HG03159 (cell line): ENCODE results near the gene OGFRL1.

Experiments
- ATAC-seq: cut with Tn5 transposase; IDR thresholded peaks from one replicate; pipeline ENCODE4 v1.9.1; 2021; ENCODE audit warnings: mild to moderate bottlenecking, moderate library complexity; ENCODE audit not compliant: unreplicated experiment

Gene OGFRL1

GRCh38 chr6:71284785-71285184, 3.8 kb upstream of the OGFRL1 start:
- ATAC-seq, result no peak

DNA sequence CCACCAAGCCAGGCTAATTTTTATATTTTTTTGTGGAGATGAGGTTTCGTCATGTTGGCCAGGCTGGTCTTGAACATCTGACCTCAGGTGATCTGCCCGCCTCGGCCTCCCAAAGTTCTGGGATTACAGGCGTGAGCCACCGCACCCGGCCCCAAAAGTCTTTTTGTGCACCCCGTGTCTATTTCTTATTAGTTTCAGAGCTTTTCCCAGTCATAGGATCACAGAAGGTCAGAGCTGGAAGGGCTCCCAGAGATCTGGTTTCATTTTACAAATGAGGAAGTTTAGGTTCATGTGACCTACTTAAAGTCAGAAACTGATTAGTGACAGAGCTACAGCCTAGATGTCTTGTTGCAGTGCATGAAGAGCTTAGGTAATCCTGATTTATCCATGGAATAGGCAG, 1.6 kb upstream of the OGFRL1 start:
- ATAC-seq, result no peak

GRCh38 chr6:71287926-71288227, 734 bp upstream of the OGFRL1 start:
- no peak for ATAC-seq

DNA sequence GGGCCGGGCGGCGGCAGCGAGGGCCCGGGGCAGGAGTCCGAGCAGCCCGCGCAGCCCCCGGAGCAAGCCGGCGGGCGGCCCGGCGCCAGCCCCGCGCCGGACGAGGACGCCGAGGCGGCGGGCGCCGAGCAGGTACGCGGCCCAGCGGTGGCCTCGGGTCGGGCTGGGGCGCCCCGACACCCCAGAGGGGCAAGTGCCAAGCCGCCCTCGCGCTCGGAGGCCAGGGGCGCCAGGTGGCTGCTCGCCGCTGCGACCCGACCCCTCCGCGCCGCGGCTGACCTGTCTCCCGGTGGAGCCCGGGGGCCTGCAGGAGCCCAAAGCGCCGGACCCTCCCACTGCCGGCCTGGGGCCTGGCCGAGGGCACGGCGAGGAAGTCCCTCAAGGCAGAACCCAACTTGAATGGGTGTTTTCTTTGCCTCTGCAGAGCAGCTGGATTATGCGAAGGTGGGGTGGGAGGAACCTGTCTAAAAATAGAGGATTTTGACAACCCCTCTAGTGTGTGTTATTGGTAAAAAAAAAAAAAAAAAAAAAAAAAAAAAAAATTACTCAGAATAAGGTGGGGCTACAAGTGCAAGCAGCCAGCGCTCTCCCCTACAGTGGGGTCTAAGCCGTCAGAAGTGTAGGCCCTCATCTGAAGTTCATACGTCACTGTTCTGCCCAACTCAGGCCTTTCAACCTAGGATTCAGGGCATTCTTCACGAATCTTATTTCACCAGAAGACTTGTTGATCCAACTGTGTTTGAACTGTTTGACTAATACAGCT, 609 bp downstream of the OGFRL1 start:
- ATAC-seq, result peak; percentile 35

DNA sequence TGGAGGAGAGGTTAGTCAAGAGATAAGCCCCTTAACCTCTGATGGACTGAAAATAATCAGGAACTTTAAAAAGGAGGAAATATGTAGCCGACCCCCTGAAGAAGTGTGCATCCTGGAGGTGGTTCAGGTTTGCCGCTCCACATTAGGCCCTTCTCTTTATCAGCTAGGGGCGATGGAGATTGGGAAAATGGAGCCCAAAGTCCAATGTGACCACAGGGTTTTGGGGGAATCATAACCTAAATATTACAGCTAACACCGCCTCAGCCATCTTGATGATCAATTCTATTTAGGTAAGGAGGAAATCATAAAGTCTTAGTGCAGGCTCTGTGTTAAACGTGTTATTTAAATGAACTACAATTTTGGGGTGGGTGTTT, 1.2 kb downstream of the OGFRL1 start:
- ATAC-seq, result no peak

DNA sequence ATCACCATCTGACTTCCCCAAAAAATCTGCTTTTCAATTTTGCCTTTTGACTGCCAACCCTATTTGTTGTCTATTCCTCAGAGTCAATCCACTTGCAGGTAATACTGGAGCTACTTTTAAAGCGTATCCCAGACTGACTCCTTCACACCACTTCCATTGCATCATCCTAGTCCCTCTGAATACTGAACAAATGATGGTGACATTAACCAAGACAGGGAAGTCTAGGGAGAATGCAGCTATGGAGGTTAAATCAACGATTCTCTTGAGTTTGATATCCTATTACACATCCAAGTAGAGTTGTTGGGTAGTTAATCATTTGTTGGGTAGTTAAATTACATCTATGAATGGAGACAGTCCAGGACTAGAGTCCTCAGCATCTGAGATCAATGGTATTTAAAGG, 2.0 kb downstream of the OGFRL1 start:
- no peak for ATAC-seq

DNA sequence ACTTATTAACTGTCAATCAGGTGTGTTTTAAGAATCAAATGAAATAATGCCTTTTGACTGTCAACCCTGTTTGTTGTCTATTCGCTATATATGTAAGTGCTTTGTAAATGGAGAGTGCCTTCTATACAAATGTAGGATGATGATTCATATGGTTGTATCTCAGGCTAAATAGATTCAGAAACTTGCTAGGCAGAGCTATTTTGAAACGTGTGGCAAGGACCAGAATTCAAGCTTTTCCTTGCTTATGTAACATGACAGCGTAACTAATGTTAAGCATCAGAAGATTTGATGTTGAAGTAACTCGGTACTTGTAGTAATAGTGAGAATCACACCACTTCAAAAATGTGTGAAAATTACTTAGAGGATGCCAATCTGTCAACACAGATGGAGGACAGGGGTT, 3.4 kb downstream of the OGFRL1 start:
- no peak for ATAC-seq

GRCh38 chr6:71294121-71294523, 5.5 kb downstream of the OGFRL1 start:
- ATAC-seq, result no peak

DNA sequence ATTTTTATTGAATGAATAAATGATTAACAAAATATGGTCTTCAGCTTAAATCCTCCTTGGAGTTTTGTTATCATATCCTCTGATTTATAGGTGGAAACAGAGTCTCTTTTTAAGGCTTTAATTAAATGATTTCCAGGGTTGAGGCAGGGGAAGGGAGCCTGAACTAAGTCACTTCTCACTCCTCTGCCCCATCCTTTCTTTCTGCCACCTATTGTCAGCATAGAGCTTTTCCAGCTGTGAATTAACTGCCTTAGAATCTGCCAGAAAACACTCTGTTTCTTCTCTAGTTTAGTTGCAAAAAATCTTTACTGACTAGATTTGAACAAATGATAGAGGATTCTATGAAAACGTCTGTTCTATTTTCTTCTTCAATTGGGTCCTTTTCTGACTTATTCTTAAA, 9.8 kb downstream of the OGFRL1 start:
- ATAC-seq, result no peak

- ATAC-seq, result no peak
These were observed 11.2 kb downstream of the OGFRL1 start for GRCh38 chr6:71299541-71300470.

- no peak for ATAC-seq
These were observed 12.1 kb downstream of the OGFRL1 start for GRCh38 chr6:71300561-71301168.

- ATAC-seq, result no peak
These were observed 12.9 kb downstream of the OGFRL1 start for GRCh38 chr6:71301546-71301945.

DNA sequence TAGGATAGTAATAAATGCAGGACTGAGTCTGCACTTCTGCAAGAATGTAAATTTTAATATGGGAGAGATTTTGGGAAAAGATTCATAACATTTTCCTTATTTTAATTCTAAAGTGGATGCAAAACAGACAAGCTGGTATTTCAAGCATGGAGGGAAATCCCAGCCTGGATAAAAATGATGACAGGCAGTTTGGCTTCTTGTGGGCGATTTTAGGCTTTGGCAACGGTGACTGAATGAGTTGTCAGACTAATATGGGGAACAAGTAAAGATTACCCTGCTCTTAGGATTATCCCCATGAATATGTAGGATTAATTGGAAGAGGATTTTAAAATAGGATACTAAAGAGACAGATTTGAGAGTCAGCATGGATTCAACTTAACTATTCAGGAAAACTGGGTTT, 21.0 kb downstream of the OGFRL1 start:
- ATAC-seq, result no peak

GRCh38 chr6:71310261-71310660, 21.6 kb downstream of the OGFRL1 start:
- ATAC-seq, result no peak

DNA sequence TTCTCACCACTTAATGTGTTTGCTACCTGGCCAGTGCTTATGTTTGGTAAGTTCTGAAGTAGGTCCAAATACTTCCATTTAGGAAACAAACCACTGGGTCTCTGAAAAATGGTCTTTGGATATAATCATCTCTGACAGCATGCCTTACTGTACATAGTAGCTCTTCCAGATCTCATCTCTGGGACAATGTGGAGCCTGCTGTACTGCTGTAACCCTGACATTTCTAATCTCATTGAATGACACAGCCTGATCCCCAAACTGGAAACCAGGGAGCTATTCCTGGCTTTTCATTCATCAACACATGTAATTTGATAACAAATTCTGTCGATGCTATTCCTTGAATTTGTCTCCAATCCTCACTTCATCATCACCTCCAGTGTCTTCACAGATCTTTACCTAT, 23.5 kb downstream of the OGFRL1 start:
- no peak for ATAC-seq

DNA sequence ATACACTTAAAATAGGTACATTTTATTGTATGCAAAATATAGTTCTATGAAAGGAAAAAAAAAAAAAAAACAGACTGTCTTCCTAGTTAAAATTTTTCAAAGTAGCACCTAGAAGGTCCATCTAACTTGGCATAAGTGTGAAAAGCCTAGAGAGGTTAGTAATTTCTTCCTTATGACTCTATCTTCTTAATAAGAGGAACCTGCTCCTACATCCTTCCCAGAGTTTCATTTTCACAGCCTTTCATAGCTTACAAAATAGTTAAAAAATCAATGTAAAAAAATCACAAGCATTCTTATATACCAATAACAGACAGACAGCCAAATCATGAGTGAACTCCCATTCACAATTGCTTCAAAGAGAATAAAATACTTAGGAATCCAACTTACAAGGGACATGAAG, 28.8 kb downstream of the OGFRL1 start:
- no peak for ATAC-seq

- no peak for ATAC-seq
These were observed 31.4 kb downstream of the OGFRL1 start for GRCh38 chr6:71320041-71320440.

DNA sequence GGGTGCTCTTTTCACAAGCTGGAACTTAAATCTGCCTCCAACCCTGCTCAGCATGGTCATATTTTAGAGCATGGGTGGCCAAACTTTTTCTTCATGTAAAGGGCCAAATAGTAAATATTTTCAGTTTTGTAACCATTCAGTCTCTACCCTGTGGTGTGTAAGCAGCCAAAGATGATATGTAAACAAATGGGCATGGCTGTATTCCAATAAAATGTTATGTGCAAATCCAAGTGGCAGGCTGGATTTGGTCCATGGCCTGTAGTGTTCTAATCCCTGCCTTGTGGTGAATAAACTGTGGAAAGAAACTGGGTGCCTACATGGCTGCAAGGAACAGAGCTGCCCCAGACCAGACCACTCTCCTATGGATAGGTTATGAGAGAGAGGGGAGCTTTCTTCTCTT, 32.7 kb downstream of the OGFRL1 start:
- ATAC-seq, result no peak

GRCh38 chr6:71324194-71324785, 35.7 kb downstream of the OGFRL1 start:
- ATAC-seq, result no peak

GRCh38 chr6:71326611-71327010, 38.0 kb downstream of the OGFRL1 start:
- no peak for ATAC-seq

- ATAC-seq, result no peak
These were observed 41.9 kb downstream of the OGFRL1 start for GRCh38 chr6:71330501-71330900.

GRCh38 chr6:71332012-71332411, 43.4 kb downstream of the OGFRL1 start:
- ATAC-seq, result no peak
